PFSK-1 (cell line): ENCODE data around the gene MMRN1.

Experiments used
- FOXP2 ChIP-seq: optimal IDR thresholded peaks from 2 replicates; pipeline ENCODE3; 2011; ENCODE audit warnings: borderline replicate concordance, control low read depth, inconsistent platforms; ENCODE audit not compliant: insufficient read depth; ENCODE audit errors: extremely low read length, extremely low read depth
- POLR2AphosphoS5 ChIP-seq: IDR thresholded peaks from 2 replicates; pipeline ENCODE4 v1.6.1; 2012; ENCODE audit warnings: low read depth, mild to moderate bottlenecking, control low read depth, low read length, moderate library complexity
- SIN3A ChIP-seq: IDR thresholded peaks from 2 replicates; pipeline ENCODE4 v1.6.1; 2012; ENCODE audit warnings: mild to moderate bottlenecking, low read length, moderate library complexity, borderline replicate concordance; ENCODE audit not compliant: insufficient read depth
- TAF1 ChIP-seq: IDR thresholded peaks from 2 replicates; pipeline ENCODE4 v1.6.1; 2012; ENCODE audit warnings: low read length, control low read depth, borderline replicate concordance; ENCODE audit not compliant: insufficient read depth
- TF ChIP-seq, protein P1 (sequence below), 2 experiments: IDR thresholded peaks; 2 replicates each; pipeline versions ENCODE4 v1.6.1 to v1.8.0; 2011 to 2012; ENCODE audit warnings: low read depth in 2 of 2, low read length in 2 of 2, control low read depth in 1 of 2, inconsistent platforms in 1 of 2, mild to moderate bottlenecking in 1 of 2, moderate library complexity in 1 of 2; ENCODE audit not compliant: insufficient read depth in 1 of 2

Gene MMRN1

DNA sequence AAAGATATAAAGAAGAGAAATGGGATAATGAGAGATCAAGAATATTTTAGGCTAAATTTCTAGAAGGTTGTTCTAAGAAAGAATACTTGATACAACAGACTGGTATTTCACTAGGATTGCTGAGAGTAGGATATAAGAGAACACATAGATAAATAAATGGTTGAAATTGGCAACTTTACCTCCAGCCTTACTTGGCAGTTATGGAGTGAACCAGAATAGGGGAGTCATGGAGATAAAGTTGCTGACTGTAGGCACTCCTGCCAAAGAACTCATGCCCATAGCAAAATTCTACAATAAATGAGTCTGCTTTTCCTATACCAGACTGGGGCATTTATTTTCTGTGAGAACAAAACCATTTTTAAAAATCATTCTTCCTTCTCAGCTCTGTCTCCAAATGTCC, 26.4 kb upstream of the MMRN1 start:
- TF ChIP-seq, protein P1, sequence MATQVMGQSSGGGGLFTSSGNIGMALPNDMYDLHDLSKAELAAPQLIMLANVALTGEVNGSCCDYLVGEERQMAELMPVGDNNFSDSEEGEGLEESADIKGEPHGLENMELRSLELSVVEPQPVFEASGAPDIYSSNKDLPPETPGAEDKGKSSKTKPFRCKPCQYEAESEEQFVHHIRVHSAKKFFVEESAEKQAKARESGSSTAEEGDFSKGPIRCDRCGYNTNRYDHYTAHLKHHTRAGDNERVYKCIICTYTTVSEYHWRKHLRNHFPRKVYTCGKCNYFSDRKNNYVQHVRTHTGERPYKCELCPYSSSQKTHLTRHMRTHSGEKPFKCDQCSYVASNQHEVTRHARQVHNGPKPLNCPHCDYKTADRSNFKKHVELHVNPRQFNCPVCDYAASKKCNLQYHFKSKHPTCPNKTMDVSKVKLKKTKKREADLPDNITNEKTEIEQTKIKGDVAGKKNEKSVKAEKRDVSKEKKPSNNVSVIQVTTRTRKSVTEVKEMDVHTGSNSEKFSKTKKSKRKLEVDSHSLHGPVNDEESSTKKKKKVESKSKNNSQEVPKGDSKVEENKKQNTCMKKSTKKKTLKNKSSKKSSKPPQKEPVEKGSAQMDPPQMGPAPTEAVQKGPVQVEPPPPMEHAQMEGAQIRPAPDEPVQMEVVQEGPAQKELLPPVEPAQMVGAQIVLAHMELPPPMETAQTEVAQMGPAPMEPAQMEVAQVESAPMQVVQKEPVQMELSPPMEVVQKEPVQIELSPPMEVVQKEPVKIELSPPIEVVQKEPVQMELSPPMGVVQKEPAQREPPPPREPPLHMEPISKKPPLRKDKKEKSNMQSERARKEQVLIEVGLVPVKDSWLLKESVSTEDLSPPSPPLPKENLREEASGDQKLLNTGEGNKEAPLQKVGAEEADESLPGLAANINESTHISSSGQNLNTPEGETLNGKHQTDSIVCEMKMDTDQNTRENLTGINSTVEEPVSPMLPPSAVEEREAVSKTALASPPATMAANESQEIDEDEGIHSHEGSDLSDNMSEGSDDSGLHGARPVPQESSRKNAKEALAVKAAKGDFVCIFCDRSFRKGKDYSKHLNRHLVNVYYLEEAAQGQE (IDR thresholded peaks at IDR 0.05; ENCODE audit: insufficient read depth in 1 of 2, low read depth in 2 of 2, low read length in 2 of 2), result no peak
- TF ChIP-seq FOXP2 (no peak), SIN3A (no peak), POLR2AphosphoS5 (no peak), TAF1 (no peak)

DNA sequence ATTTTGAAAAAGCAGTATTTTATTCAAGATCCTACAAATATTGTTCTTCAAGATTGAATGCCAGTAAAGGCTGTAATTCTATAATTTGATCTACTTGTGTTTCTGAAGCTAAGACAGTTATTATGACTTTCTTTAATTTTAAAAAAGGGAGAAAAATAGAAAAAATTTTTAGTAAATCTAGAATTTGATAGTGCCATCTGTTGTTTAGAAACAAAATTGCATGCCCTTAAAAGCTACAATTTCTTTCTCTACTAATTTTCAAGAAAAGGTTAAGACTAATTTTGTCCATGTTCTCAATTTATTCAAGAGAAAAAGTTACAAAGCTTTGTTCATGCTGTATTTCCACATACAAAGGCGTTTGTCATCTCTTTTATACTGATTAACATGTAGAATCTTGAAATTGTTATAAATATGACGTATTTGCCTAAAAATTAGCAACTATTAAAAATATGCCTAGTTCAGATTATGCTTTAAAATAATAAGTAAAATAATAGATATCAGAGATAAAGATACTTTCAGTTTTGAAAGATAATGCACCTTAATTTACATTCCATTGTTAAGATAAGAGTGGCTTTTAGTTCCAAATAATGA, 25.6 kb upstream of the MMRN1 start:
- no peak for TF ChIP-seq SIN3A
- no peak for TF ChIP-seq POLR2AphosphoS5
- no peak for TF ChIP-seq FOXP2
- TF ChIP-seq, protein P1 (IDR thresholded peaks at IDR 0.05; ENCODE audit: insufficient read depth in 1 of 2, low read depth in 2 of 2, low read length in 2 of 2), result no peak
- TF ChIP-seq TAF1, result no peak

DNA sequence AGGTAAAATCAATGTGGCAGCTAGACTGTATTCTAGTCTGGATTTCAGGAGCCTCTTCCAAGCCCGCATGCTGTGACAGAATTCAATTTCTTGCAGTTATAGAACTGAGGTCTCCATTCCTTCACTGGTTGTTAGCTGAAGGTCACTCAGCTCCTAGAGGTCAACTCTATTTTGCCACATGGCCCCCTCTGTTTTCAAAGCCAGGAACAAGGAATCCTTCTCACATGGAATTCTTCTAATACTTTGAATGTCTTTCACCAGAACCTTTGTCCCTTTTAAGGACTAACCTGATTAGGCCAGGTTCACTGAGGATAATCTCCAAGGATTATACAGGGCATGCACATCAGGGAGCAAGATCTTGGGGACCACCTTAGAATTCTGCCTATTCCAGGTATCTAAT, 23.4 kb upstream of the MMRN1 start:
- TF ChIP-seq POLR2AphosphoS5 (no peak), TAF1 (no peak), FOXP2 (no peak), SIN3A (no peak)
- TF ChIP-seq, protein P1 (IDR thresholded peaks at IDR 0.05; ENCODE audit: insufficient read depth in 1 of 2, low read depth in 2 of 2, low read length in 2 of 2), result no peak

DNA sequence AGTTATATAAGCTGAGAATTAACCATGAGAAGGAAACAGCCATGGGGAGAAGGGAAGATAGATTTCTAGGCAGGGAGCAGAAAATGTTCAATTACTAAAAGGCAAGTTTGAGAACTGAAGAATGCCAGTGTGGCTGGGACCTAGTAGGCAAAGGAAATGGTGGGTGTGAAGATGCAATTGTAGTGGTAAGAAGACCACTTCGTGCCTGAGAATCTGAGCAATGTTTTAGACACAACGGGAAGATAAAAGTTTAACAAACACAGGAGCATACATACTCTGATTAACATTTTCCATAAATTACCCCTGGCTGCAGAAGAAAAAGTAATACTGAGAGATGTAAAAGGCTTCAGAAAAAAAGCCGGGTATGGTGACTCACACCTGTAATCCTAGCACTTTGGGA, 18.1 kb upstream of the MMRN1 start:
- TF ChIP-seq, protein P1 (IDR thresholded peaks at IDR 0.05; ENCODE audit: insufficient read depth in 1 of 2, low read depth in 2 of 2, low read length in 2 of 2), result no peak
- TF ChIP-seq SIN3A (no peak), FOXP2 (no peak), TAF1 (no peak), POLR2AphosphoS5 (no peak)

DNA sequence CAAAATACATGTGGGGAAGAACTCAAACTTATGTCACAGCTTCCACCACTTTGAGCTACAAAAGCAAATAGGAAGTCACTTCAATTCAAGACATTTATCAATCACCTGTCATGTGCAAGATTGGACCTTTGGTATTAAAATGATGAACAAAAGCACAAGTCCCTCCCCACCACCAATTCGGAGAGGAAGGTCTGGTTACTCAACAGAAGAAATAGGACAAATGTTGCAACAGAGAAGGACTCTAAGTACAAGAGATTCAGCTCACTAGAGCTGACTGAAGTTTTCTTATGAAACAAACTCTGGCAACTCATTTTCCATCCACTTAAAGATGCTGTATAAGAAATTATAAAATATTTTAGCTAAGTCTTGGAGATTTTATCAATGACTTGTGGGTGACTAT, 16.0 kb upstream of the MMRN1 start:
- TF ChIP-seq, protein P1 (IDR thresholded peaks at IDR 0.05; ENCODE audit: insufficient read depth in 1 of 2, low read depth in 2 of 2, low read length in 2 of 2), result no peak
- TF ChIP-seq POLR2AphosphoS5, result no peak
- no peak for TF ChIP-seq TAF1
- TF ChIP-seq SIN3A, result no peak
- no peak for TF ChIP-seq FOXP2
